RCC 7860 (cell line): ENCODE results near the gene ZNF700.
"Not testable (repeated sequence)": the region's sequence is repeated elsewhere in the genome, so short reads cannot be mapped to it uniquely, and the experiment has no call there.

ENCODE experiments used
- DNase-seq: peaks from one replicate; pipeline ENCODE4 v3.0.0-alpha.2; 2015; ENCODE audit warnings: low spot score
- FAIRE-seq: peaks from 2 replicates; lab custom pipeline; 2012; peaks lifted over from hg19 to GRCh38; lab: Jason Lieb, UNC

ZNF700 gene

DNA sequence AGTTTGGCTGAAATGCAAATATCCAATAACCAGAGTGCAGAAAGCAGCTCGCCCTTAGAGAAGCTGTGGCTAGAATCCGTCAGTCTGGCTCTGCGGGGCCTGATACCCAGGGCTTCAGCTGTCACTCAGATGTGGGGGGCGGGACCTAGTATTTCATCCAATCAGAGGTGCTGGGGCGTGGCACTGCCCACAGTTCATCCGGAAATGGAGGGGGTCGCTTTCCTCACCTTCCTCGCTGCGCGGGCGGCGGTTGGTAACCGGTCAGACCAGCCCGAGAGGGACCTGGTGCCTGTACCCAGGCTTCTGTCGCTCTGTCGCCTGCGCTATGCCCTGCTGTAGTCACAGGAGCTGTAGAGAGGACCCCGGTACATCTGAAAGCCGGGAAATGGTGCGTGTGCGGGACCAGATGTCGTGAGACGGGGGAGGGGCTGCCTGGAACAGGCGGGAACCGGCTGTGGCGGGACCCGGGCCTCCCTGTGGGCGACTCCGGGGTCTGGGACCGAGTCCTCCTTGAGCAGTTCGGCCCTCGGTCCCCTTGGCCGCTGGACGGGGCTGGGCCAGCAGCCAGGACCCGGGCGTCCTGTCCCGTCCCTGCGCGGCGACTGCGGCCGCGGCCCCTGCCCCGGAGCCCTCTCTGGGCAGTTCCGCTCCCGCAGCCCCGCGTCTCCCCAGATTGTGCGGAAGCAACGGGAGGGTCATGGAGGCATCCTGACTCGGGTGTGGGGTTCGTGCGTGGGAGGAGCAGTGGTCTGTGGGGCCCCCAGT, at the start of gene ZNF700:
TSS of gene ZNF700 (plus strand) at position 222 of the 765 bp plus-strand sequence. CDS start at position 326, 104 bp downstream.
- DNase-seq (peak; percentile 88), FAIRE-seq (peak; percentile 78)

DNA sequence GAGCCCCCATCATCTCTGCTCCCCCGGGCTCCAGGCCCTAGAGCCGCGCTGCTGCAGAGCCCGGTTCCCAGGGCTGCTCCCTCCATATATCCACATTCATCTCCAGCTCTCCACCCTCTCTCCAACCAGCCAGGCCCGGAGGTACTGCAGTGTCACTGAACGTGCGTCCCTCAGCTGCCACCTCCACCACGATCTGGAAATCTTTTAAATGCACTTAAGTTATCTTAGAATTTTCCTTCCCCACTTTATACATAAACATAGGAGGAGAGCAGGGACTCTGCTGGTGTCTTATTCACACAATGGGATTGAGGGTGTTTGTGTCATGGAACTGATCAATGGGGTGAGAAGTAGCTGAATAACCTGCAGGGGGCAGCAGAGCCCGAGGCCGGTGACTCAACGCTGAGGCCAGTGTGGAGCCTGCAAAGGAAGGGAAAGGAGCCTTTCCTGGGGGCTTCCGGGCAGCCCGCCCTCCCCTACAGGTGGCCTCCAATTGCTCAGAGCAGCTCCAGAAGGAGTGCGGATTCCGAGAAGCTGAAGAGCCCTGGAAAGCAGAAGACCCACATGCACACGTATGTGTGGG, 45.1 kb upstream of the ZNF700 start:
- not testable (repeated sequence) for DNase-seq, FAIRE-seq

DNA sequence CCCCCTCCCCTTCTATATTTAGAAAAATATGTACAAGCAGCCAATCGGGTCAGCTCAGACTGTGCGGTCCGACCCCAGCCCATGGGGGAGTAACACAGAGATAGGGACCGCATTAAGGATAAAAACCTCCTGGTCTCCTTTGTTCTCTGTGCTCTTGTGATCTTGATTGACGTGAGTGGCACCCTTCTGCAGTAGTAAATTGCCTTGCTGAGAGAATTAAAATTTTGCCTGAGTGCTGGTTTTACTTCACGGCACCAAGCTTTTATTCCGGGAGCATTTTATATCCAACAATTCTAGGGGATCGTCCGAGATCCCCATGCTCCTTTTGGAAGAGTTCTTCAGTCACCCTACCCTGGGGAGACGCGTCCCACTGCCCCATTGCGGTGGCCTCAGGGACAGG, 44.3 kb upstream of the ZNF700 start:
- DNase-seq (no peak), FAIRE-seq (no peak)

DNA sequence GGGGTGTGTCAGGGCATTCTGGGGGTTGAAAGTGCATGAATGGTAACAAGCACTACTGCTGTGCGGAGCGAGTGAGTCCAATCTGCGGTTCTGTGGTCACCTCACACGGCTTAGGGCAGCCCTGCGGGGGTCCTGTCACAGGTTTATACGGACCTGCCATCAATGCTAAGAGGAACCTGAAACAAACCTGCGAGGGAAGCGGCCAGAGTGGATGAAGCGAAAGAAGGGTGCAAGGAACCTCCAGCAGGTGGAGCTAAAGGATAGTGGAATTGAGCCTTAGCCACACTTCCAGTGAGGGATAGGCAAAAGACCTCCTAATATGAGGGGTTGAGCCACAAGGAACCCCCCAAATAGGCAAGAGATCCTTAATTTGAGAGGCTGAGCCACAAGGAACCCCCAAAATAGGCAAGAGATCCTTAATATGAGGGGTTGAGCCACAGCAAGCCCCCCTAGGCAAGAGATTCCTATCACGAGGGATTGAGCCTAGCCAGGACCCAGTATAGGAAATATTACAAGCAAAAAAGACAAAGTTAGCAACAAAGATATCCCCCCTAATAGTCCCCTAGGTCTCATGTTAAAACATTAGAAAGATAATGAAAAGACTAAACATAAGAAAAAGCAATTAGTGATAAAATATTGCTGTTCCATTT, 43.6 kb upstream of the ZNF700 start:
- FAIRE-seq (no peak), DNase-seq (peak; percentile 37)

DNA sequence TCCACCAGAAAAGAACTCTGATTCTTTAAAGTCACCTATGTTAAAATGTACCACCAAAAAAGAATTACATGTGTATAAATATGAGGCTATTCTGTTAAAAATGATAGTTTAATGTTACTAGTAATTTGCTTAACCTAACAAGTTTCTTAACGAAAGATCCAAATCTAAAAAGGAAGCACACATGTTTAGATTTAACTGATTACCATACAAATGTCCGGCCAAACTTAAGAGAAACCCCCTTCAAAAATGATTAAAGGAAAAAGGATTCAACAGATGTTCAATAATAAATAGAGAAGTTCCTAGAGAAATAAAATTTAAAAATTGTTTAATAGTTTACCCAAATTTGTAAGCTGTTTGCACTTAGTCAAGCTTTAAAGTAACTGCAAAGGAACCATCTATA, 42.3 kb upstream of the ZNF700 start:
- DNase-seq (no peak), FAIRE-seq (no peak)

DNA sequence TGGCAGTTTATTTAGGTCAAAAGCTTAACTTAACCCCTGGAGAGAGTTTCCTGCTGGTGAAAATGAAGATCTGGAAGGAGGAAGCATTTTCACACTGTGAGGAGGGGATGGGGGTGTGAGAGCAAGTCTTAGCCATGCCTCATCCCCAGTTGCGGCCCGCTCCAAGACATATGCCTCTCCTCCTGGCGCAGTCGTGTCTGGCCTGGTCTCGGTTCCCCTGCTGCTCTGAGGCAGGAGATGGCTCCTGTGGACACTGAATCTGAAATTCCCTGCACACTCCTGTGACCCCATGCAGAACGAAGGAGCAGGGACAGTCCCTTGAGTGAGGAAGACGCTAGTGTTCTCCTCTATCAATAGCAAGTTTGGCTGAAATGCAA, 37.7 kb upstream of the ZNF700 start:
- FAIRE-seq (no peak), DNase-seq (no peak)

DNA sequence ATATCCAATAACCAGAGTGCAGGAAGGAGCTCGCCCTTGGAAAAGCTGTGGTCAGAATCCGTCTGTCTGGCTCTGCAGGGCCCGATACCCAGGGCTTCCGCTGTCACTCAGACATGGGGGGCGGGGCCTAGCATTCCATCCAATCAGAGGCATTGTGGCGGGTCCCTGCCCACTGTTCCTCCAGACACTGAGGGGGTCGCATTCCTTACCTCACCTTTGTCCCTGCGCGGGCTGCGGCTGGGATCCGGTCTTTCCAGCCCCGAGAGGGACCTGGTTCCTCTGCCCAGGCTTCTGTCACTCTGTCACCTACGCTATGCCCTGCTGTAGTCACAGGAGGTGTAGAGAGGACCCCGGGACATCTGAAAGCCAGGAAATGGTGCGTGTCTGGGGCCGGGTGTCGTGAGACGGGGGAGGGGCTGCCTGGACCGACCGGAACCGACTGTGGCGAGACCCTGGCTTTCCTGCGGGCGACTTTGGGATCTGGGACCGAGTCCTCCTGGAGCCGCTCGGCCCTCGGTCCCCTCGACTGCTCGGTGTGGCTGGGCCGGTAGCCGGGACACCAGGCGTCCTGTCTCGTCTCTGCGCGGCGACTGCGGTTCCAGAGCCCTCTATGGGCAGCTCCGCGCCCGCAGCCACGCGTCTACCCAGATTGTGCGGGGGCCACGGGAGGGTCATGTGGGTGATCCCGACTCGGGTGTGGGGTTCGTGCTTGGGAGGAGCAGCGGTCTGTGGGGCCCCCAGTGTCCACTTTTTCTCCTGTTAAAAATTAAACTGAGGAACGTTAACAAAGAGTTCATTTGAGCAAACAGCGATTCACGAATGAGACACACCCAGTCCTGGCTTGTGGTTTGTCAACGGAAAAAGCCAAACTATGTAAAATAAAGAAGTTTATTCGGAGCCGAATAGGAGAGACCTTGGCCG, 37.0 kb upstream of the ZNF700 start, which contains the start of gene ZNF69:
TSS of gene ZNF69 (plus strand) at position 172 of the 921 bp plus-strand sequence. CDS start at position 314, 142 bp downstream.
- peak; percentile 86 for DNase-seq

DNA sequence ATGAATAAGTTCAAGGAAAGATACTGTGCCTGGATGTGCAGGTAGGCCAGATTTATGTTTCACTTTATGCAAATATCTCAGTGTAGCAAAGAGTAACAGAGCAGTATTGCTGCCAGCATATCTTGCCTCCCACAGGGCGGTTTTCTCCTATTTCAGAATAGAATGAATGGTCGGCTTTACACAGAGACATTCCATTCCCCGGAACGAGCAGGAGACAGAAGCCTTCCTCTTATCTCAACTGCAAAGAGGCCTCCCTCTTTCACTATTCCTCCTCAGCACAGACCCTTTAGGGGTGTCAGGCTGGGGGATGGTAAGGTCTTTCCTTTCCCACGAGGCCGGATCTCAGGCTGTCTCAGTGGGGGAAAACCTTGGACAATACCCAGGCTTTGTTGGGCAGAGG, 35.0 kb upstream of the ZNF700 start:
- FAIRE-seq, DNase-seq: not testable (repeated sequence)

More for the DNA sequence above, 37.0 kb upstream of the ZNF700 start, which contains the start of gene ZNF69:
- peak; percentile 72 for FAIRE-seq

DNA sequence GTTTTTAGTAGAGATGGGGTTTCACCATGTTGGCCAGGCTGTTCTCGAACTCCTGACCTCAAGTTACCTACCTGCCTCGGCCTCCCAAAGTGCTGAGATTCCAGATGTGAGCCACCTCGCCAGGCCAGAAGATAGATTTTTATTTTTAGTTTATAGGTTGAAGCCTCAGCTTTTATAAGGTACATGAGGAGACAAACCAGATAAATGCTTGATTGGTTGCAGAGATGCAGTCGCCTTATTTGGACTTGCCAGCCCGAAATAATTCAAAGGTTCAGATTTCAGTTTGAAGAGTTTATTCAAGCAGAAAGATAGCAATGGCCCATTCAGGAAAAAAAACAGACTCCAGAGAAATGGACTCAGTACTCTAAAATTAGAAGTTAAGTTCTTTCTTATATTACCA, 34.3 kb upstream of the ZNF700 start:
- FAIRE-seq, result no peak
- no peak for DNase-seq

DNA sequence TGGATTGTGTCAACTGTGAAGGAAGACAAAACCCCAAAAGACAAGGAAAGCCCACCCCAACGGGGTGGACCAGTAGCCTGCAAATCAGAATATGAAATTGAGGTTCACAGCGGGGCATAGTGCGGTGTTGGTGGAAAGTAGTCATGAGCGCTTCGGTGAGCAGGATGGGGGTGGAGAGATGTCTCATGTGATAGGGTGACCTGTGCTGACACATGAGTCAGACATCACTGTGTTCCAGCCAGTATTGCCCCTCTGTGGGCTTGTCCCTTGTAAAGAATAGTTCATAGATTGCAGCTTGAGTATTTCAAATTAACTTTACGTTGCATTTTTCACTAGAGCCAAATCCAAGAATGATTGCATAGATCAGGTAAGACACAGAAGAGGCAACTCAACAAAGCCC, 30.1 kb upstream of the ZNF700 start:
- FAIRE-seq, result no peak

DNA sequence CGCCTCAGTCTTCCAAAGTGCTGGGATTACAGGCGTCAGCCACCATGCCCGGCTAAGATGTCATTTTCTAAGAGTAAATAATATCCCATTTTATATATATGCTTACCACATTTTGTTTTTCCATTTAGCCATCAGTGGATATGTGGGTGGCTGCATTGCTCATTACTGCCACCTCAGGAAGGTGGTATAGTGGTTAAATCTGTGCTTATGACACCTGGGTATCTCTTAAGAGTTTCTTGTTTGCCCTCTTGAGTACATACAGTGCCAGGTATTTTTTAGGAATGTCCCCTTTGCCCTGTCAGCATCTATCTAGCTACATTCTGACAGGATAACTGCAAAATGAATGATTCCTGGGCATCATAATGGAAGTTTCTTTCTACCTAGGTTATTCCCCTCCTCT, 22.7 kb upstream of the ZNF700 start:
- FAIRE-seq, result no peak
- DNase-seq, result no peak

More for the DNA sequence above, 30.1 kb upstream of the ZNF700 start:
- DNase-seq, result no peak

DNA sequence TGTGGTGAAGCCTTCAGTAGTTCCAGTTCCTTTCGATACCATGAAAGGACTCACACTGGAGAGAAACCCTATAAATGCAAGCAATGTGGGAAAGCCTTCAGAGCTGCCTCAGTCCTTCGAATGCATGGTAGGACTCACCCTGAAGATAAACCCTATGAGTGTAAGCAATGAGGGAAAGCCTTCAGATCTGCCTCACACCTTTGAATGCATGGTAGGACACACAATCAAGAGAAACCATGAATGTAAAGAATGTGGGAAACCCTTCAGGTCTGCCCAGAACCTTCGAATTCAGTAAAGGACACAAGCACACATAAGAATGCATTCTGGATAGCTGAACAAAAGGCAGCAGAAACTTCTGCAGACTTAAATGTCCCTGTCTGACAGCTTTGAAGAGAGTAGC, 19.0 kb upstream of the ZNF700 start:
- FAIRE-seq (no peak), DNase-seq (no peak)

DNA sequence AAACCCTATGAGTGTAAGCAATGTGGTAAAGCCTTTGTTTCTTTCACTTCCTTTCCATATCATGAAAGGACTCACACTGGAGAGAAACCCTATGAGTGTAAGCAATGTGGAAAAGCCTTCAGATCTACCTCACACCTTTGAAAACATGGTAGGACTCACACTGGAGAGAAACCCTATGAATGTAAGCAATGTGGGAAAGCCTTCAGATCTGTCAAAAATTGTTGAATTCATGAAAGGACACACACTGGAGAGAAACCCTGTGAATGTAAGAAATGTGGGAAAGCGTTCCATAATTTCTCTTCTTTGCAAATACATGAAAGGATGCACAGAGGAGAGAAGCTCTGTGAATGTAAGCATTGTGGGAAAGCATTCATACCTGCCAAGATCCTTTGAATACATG, 13.0 kb upstream of the ZNF700 start:
- not testable (repeated sequence) for DNase-seq, FAIRE-seq

DNA sequence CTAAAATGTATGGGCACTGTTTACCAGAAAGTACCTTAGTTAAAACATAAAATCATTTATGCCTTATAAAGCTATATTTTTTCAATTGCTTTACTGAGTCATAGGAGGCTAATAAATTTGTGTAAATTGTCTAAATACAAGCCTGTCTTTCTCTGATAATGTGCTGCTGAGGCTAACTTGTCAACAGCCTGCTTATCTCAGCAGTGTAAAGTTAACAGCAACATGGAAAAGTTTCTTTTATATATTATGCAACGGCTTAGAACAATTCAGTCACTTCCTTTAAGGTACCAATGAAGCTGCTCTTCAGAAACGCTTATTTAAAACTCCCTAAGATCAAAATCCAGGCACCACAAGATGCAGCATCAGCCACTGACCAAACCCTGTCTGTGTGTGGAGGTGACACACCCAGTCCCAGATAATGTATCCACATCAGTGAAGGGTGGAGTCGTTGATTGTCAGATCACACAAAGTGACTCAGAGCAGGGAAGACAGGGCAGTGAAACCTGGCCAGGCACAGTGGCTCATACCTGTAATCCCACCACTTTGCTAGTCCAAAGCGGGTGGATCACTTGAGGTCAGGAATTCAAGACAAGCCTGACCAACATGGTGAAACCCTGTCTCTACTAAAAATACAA, 10.4 kb upstream of the ZNF700 start:
- not testable (repeated sequence) for DNase-seq, FAIRE-seq

DNA sequence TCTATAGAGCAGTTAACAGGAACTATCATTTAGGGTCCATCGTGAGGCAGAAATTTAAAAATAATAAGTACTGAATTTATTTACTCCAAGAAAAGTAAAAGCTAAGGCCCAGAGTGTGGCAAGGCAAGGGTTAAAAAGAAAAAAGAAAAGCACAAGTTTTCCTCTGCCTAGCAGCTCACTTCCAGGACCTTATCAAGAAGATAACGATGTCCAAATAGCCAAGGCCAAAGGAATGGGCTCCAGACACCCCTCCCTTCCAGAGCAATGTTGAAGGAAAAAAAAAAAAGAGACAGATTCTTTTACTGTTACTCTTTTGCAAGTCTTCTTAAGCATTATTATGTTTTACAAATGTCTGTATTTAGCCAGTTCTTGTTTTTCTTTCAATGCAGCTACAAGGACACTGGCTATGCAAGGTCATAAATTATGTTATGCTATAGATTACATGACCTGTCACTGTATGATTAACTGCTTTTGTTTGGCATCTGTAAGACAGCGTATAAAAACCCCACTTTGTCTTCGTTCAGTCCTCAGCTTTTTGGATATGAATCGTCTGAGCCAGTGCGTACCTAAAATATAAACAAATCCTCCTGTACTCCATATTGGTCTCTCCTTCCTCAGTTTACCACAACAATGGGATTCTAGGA, 2.9 kb upstream of the ZNF700 start:
- no peak for FAIRE-seq
- DNase-seq, result no peak

DNA sequence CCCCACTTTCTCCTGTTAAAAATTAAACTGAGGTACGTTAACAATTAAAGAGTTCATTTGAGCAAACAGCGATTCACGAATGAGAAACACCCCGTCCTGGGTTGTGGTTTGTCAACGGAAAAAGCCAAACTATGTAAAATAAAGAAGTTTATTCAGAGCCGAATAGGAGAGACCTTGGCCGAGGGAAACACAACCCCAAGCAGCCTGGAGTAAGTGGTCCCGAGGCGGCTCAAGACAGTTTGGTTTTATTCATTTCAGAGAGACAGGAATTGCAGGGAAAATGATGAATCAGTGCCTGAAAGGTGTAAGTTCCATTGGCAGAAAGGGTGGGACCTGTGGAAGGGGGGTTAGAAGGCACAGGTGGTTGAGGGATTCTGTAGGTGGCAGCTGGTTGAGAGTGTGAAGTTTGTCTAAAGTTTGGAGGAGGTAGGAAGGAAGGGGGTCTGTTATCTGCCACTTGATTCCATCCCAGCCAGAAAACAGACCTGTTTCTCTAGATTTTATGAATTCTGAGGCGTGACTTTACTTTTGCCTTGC, 812 bp downstream of the ZNF700 start:
- DNase-seq, FAIRE-seq: not testable (repeated sequence)

DNA sequence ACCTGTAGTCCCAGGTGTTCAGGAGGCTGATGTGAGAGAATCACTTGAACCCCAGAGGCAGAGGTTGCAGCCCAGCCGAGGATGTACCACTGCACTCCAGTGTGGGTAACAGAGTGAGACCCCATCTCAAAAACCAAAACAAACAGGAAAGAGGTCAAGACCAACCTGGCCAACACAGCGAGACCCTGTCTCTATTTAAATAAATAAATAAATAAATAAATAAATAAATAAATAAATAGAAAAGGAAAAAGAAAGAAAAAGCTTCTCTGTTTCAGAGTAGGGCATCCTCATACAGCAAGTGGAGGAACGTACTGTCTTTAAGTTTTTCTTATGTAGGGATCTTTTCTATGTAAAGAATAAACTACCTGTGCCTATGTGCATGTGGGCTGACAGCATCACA, 2.3 kb downstream of the ZNF700 start:
- DNase-seq (no peak), FAIRE-seq (no peak)

DNA sequence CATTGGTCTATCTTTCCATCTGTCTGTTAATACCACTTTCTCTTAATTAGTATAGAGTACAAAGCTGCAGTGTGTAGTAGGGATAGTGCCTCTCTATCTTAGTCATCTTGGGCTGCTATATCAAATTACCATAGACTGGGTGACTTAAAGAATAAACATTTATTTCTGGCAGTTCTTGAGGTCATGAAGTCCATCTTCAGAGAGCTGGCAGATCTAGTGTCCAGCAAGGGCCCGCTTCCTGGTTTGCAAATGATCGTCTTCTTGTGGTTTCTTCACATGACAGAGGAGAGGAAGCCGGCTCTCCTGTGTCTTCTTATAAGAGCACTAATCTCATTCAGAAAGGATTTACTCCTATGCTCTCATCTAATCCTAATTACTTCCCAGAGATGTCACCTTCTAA, 6.1 kb downstream of the ZNF700 start:
- FAIRE-seq (no peak), DNase-seq (no peak)

DNA sequence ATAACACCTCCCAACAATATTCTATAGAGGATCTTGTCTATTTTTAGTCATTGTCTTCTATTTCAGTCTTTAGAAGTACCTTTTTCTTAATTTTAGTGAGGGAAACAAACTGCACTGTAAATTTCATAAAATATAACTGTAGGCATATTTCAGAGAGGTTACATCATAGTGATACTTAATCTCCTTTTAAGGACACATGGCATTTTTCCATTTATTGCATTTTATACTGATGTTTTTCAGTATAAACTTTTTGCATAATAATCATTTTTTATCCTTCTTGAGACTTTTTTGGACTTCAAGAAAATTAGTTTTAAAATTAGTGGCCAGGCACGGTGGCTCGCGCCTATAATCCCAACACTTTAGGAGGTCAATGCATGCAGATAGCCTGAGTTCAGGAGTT, 6.6 kb downstream of the ZNF700 start:
- DNase-seq (no peak), FAIRE-seq (no peak)
